ENCODE results near the gene PPP2R2C. TPM values are rescaled to one million over a fixed set of nuclear protein-coding genes. Genes with fewer than 3 reads are reported as not detected.

Gene PPP2R2C
- polyA plus RNA-seq, 1 donor (not counting 4 experiments of a cell fraction or from before 2014, with no cell fraction given): 12.3 TPM

GRCh38 chr4:6410068-6410467 is 62.3 kb downstream of the PPP2R2C start:
- H3K9me3 ChIP-seq (ENCODE audit: control insufficient read depth, low read depth, low read length): no peaks in the 10 kb centered on the region
- H3K4me3 ChIP-seq (ENCODE audit: control insufficient read depth in 2 of 3, extremely low read depth in 1 of 3, insufficient read depth in 2 of 3, low read depth in 1 of 3, low read length in 3 of 3): no peak overlapping the region
- no peaks in the 10 kb centered on the region for H3K9me1 ChIP-seq (ENCODE audit: control insufficient read depth, extremely low read depth, insufficient read depth, low read length)
- FAIRE-seq (no peak), DNase-seq (ENCODE audit: low read depth, low spot score) (no peak)
- no peak overlapping the region for H2AFZ ChIP-seq (ENCODE audit: control insufficient read depth, low read length)
- TF ChIP-seq EZH2 (IDR thresholded peaks at IDR 0.05; ENCODE audit: low read length) (no peak), CTCF (optimal IDR thresholded peaks at IDR 0.05 in 1 of 3, IDR thresholded peaks at IDR 0.05 in 1 of 3, conservative IDR thresholded peaks at IDR 0.05 in 1 of 3; ENCODE audit: extremely low read depth in 1 of 3, insufficient read depth in 2 of 3, low read length in 3 of 3) (no peak)
- H4K20me1 ChIP-seq (ENCODE audit: control insufficient read depth, extremely low read depth, insufficient read depth, low read length): no peaks in the 10 kb centered on the region
- no peak overlapping the region for H3K4me2 ChIP-seq (ENCODE audit: control insufficient read depth, extremely low read depth, insufficient read depth, low read depth, low read length)
- dilution Hi-C loops (cut with MboI; ENCODE audit: extremely low pct_ligation_motif_present, low sequenced_read_pairs): no loop called here
- H3K4me1 ChIP-seq (ENCODE audit: control insufficient read depth, extremely low read depth, insufficient read depth, low read length): no peaks in the 10 kb centered on the region
- no peaks in the 10 kb centered on the region for H3K36me3 ChIP-seq (ENCODE audit: control insufficient read depth in 2 of 2, extremely low read depth in 1 of 2, insufficient read depth in 2 of 2, low read length in 2 of 2)
- no peaks in the 10 kb centered on the region for H3K27me3 ChIP-seq (ENCODE audit: control insufficient read depth, extremely low read depth, insufficient read depth, low read length)
- H3K9ac ChIP-seq (ENCODE audit: control insufficient read depth, extremely low read depth, insufficient read depth, low read length): no peak overlapping the region
- no peaks in the 10 kb centered on the region for H3K79me2 ChIP-seq (ENCODE audit: control insufficient read depth, insufficient read depth, low read length)
- no peak overlapping the region for H3K27ac ChIP-seq (ENCODE audit: control insufficient read depth, insufficient read depth, low read length)

GRCh38 chr4:6409381-6409780 is 63.0 kb downstream of the PPP2R2C start:
- no peak for TF ChIP-seq EZH2 (IDR thresholded peaks at IDR 0.05; ENCODE audit: low read length)
- TF ChIP-seq CTCF (optimal IDR thresholded peaks at IDR 0.05 in 1 of 3, IDR thresholded peaks at IDR 0.05 in 1 of 3, conservative IDR thresholded peaks at IDR 0.05 in 1 of 3; ENCODE audit: extremely low read depth in 1 of 3, insufficient read depth in 2 of 3, low read length in 3 of 3): no peak
- DNase-seq (ENCODE audit: low read depth, low spot score): no peak
- Histone ChIP-seq H3K9ac (ENCODE audit: control insufficient read depth, extremely low read depth, insufficient read depth, low read length) (no peak overlapping the region), H3K4me3 (ENCODE audit: control insufficient read depth in 2 of 3, extremely low read depth in 1 of 3, insufficient read depth in 2 of 3, low read depth in 1 of 3, low read length in 3 of 3) (no peak overlapping the region), H3K79me2 (ENCODE audit: control insufficient read depth, insufficient read depth, low read length) (no peaks in the 10 kb centered on the region), H3K4me2 (ENCODE audit: control insufficient read depth, extremely low read depth, insufficient read depth, low read depth, low read length) (no peak overlapping the region), H4K20me1 (ENCODE audit: control insufficient read depth, extremely low read depth, insufficient read depth, low read length) (no peaks in the 10 kb centered on the region), H2AFZ (ENCODE audit: control insufficient read depth, low read length) (no peak overlapping the region), H3K36me3 (ENCODE audit: control insufficient read depth in 2 of 2, extremely low read depth in 1 of 2, insufficient read depth in 2 of 2, low read length in 2 of 2) (no peaks in the 10 kb centered on the region), H3K9me3 (ENCODE audit: control insufficient read depth, low read depth, low read length) (no peaks in the 10 kb centered on the region), H3K27me3 (ENCODE audit: control insufficient read depth, extremely low read depth, insufficient read depth, low read length) (no peaks in the 10 kb centered on the region), H3K4me1 (ENCODE audit: control insufficient read depth, extremely low read depth, insufficient read depth, low read length) (no peaks in the 10 kb centered on the region), H3K27ac (ENCODE audit: control insufficient read depth, insufficient read depth, low read length) (no peak overlapping the region), H3K9me1 (ENCODE audit: control insufficient read depth, extremely low read depth, insufficient read depth, low read length) (no peaks in the 10 kb centered on the region)
- dilution Hi-C loops (cut with MboI; ENCODE audit: extremely low pct_ligation_motif_present, low sequenced_read_pairs): no loop called here
- FAIRE-seq: no peak
